ENCODE data around the gene SLC51A.
"Not testable (repeated sequence)": the region's sequence is repeated elsewhere in the genome, so short reads cannot be mapped to it uniquely, and the experiment has no call there.

Gene SLC51A

GRCh38 chr3:196216089-196216564 lies at the start of gene SLC51A:
SLC51A (plus strand) TSS chr3:196216534; CDS start chr3:196216713, 179 bp downstream.
- POLR2A ChIA-PET, result no interaction called here
- TF ChIP-seq CTCF (IDR thresholded peaks at IDR 0.05; ENCODE audit: insufficient read depth, low read length, missing control alignments), result no peak
- no peak for DNase-seq (ENCODE audit: low read depth, low spot score)
- H3K4me3 ChIP-seq (ENCODE audit: low read depth, low read length), result no peak within 1 kb of the TSS
- CTCF ChIA-PET, result interaction anchor here (2.0 kb wide), 1 partner anchor 19 kb away, joined by 7 read pairs; no protein-coding TSS in a partner anchor

GRCh38 chr3:196166741-196167140 lies 49.6 kb upstream of the SLC51A start:
- POLR2A ChIA-PET, result no interaction called here
- no peak overlapping the region for H3K4me3 ChIP-seq (ENCODE audit: low read depth, low read length)
- CTCF ChIA-PET, result no interaction called here
- DNase-seq (ENCODE audit: low read depth, low spot score), result no peak
- TF ChIP-seq CTCF (IDR thresholded peaks at IDR 0.05; ENCODE audit: insufficient read depth, low read length, missing control alignments), result no peak

- CTCF ChIA-PET, result no interaction called here
- no peak for DNase-seq (ENCODE audit: low read depth, low spot score)
- POLR2A ChIA-PET, result no interaction called here
- no peak overlapping the region for H3K4me3 ChIP-seq (ENCODE audit: low read depth, low read length)
- TF ChIP-seq CTCF (IDR thresholded peaks at IDR 0.05; ENCODE audit: insufficient read depth, low read length, missing control alignments), result no peak
Measured at GRCh38 chr3:196168808-196169391, 47.4 kb upstream of the SLC51A start.

DNA sequence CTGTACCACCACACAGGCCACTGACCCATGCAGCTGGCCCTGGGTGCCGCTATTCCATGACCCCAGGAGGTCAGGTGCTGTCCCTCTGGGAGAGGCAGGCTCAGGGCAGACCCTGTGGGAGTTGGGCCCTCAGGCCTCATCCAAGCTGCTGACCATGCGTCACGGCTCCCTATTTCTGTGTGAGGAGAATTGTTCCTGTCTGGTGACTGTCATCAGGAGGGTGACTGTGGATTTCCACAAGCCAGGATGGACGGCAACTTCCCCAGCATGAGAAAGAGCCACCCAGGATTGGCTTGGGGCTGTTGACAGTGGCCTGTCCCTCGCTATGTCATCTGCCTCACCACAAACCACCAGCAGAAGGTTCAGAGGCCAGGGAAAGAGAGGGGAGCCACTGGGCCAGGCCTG lies 46.5 kb upstream of the SLC51A start:
- ChIA-PET POLR2A (no interaction called here), CTCF (interaction anchor here (1.0 kb wide), 1 partner anchor 18 kb away, joined by 3 read pairs; no protein-coding TSS in a partner anchor)
- TF ChIP-seq CTCF (IDR thresholded peaks at IDR 0.05; ENCODE audit: insufficient read depth, low read length, missing control alignments), result no peak

DNA sequence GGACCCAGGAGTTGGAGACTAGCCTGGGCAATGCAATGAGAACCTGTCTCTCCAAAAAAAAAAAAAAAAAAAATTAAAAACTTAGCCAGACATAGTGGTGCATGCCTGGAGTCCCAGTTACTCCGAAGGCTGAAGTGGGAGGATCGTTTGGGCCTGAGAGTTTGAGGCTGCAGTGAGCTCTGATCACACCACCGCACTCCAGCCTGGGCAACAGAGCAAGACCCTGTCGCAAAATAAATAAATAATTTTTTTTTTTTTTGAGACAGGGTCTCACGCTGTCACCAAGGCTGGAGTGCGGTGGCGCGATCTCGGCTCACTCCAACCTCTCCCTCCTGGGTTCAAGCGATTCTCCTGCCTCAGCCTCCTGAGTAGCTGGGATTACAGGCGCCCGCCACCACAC lies 46.0 kb upstream of the SLC51A start:
- H3K4me3 ChIP-seq (ENCODE audit: low read depth, low read length); DNase-seq (ENCODE audit: low read depth, low spot score): not testable (repeated sequence)
- ChIA-PET CTCF (interaction anchor here (1.0 kb wide), 1 partner anchor 19 kb away, joined by 3 read pairs; no protein-coding TSS in a partner anchor), POLR2A (interaction anchor here (0.6 kb wide), 1 partner anchor 24 kb away, joined by 3 read pairs; no protein-coding TSS in a partner anchor)

More for the DNA sequence above, 46.5 kb upstream of the SLC51A start:
- DNase-seq (ENCODE audit: low read depth, low spot score), result no peak
- H3K4me3 ChIP-seq (ENCODE audit: low read depth, low read length), result no peak overlapping the region

DNA sequence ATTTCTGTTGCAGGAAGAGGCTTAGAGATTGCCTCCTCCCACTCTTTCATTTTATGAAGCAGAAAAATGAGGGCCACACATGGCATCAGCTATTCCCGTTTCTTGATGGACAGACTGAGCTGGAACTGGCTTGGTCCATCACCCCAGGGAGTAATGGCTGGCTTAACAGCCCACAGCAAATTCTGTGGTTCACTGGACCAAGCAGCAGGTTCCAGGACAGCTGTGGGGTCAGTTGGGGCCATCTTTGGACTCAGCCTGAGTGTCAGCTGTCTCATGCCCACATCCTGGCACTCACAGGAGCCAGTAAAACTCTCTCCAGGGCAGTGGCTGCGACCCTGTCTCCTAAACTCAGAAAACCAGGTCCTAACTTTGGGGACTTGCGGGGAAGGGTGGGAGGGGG lies 41.7 kb upstream of the SLC51A start:
- TF ChIP-seq CTCF (IDR thresholded peaks at IDR 0.05; ENCODE audit: insufficient read depth, low read length, missing control alignments), result no peak
- CTCF ChIA-PET, result interaction anchor here (1.0 kb wide), 1 partner anchor 27 kb away, joined by 3 read pairs; no protein-coding TSS in a partner anchor
- no peak overlapping the region for H3K4me3 ChIP-seq (ENCODE audit: low read depth, low read length)
- POLR2A ChIA-PET, result no interaction called here
- no peak for DNase-seq (ENCODE audit: low read depth, low spot score)

DNA sequence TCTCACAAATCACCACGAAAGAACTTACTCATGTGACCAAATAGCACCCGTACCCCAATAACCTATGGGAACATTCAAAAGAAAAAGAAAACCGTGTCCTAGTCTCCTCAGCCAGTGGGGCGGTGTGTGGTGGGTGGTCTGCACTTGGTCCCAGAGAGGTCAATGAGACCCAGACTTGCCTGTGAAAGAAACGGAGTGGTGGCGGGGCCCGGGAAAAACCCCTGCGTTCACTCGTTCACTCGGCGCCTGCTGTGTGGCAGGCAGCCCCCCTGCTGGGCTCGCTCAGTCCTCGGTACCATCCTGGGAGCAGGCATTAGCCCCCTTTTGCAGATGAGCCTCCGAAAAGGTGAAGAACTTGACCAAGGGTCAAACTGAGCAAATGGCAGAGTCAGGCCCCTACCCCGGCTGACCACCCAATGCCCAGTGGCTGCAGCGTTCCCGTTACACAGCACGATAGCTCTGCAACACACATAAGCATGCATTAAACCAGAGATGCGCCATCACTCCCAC lies 41.2 kb upstream of the SLC51A start:
- H3K4me3 ChIP-seq (ENCODE audit: low read depth, low read length), result no peak overlapping the region
- TF ChIP-seq CTCF (IDR thresholded peaks at IDR 0.05; ENCODE audit: insufficient read depth, low read length, missing control alignments), result no peak
- CTCF ChIA-PET, result no interaction called here
- POLR2A ChIA-PET, result no interaction called here
- no peak for DNase-seq (ENCODE audit: low read depth, low spot score)

Data from AG04449 (cell line).